K562 (cell line): Measurements from ENCODE around the gene TRUB2. TPM values are rescaled to one million over a fixed set of nuclear protein-coding genes. Genes with fewer than 3 reads are reported as not detected.

Experiments used
- ATAC-seq: fragments of 200-7000 bp; cut with Tn5 transposase; 3 replicates; pipeline ENCODE4 v1.9.1; 2020; ENCODE audit warnings: moderate library complexity
- BruUV-seq: library from RNA; stranded (reverse); fragments of 400-500 nt; replicated peaks from 2 replicates; lab custom pipeline; 2021; lab: Mats Ljungman, UMichigan
- CTCF ChIA-PET: fragments of 300-600 bp; formaldehyde crosslinking; extraction: SDS; loops from one replicate; lab custom pipeline; 2021; ENCODE audit warnings: low intra/inter-chr PET ratio; lab: Yijun Ruan, JAX
- POLR2A ChIA-PET: fragments of 300-600, 350-650 bp; sonication (Branson Sonifier 250); formaldehyde crosslinking; extraction: SDS; loops from one replicate; lab custom pipeline; 2021; ENCODE audit warnings: antibody characterized with exemption, inconsistent platforms; lab: Yijun Ruan, JAX
- DNase-seq, 4 experiments: peaks; one replicate each; pipeline versions ENCODE4 v3.0.0 to v3.0.0-alpha.2; 2011 to 2018; ENCODE audit warnings: low spot score in 3 of 4, mixed read lengths in 3 of 4; ENCODE audit errors: extremely low read depth in 1 of 4
- FAIRE-seq: peaks from 2 replicates; lab custom pipeline; 2011; peaks lifted over from hg19 to GRCh38; lab: Jason Lieb, UNC
- H2AFZ ChIP-seq: 2 replicates; pipeline ENCODE4 v1.6.0; 2011; ENCODE audit warnings: low read depth, low read length, control low read depth, inconsistent platforms
- H3K27ac ChIP-seq: fragments of 200-600 bp; 3 replicates; pipeline ENCODE4 v1.8.0; 2011; ENCODE audit warnings: low read depth, mild to moderate bottlenecking, control low read depth, inconsistent platforms, low read length, moderate library complexity, mixed read lengths; ENCODE audit errors: extremely low read depth
- H3K27me3 ChIP-seq, 2 experiments: fragments of 300-600 bp in 1 of 2; 2 replicates in 1 of 2; 3 replicates in 1 of 2; pipeline versions ENCODE4 v1.6.0 to v1.8.0; 2011; ENCODE audit warnings: inconsistent platforms in 2 of 2, low read length in 2 of 2, mild to moderate bottlenecking in 1 of 2, mixed read lengths in 1 of 2, moderate library complexity in 1 of 2; ENCODE audit not compliant: control insufficient read depth in 2 of 2, insufficient read depth in 2 of 2
- H3K36me3 ChIP-seq: fragments of 300-600 bp; 3 replicates; pipeline ENCODE4 v1.8.0; 2011; ENCODE audit warnings: mild to moderate bottlenecking, low read length, inconsistent platforms; ENCODE audit not compliant: control insufficient read depth, insufficient read depth
- H3K4me1 ChIP-seq, 2 experiments: fragments of 200-600 bp in 1 of 2; replicated peaks in 1 of 2; 2 replicates in 1 of 2; 3 replicates in 1 of 2; pipeline versions ENCODE4 v1.5.1 to v1.8.0; 2011; ENCODE audit warnings: inconsistent platforms in 2 of 2, low read length in 2 of 2, mild to moderate bottlenecking in 1 of 2, mixed read lengths in 1 of 2, moderate library complexity in 1 of 2; ENCODE audit not compliant: control insufficient read depth in 2 of 2, insufficient read depth in 2 of 2
- H3K4me2 ChIP-seq: 2 replicates; pipeline ENCODE4 v1.6.1; 2011; ENCODE audit warnings: low read length, control low read depth, inconsistent platforms, mixed read lengths; ENCODE audit not compliant: insufficient read depth
- H3K4me3 ChIP-seq: fragments of 200-600 bp; sonication (generic), shearing (Covaris generic); 2 replicates; pipeline ENCODE4 v1.5.1; 2016; ENCODE audit warnings: control low read depth, inconsistent platforms
- H3K79me2 ChIP-seq: fragments of 200-600 bp; 3 replicates; pipeline ENCODE4 v1.8.0; 2011; ENCODE audit warnings: low read length, inconsistent platforms; ENCODE audit not compliant: control insufficient read depth, insufficient read depth
- H3K9ac ChIP-seq, 2 experiments: 2 replicates each; pipeline versions ENCODE4 v1.6.0 to v1.6.1; 2011; ENCODE audit warnings: low read depth in 2 of 2, low read length in 2 of 2, control low read depth in 1 of 2, inconsistent platforms in 1 of 2, mild to moderate bottlenecking in 1 of 2, mixed read lengths in 1 of 2; ENCODE audit not compliant: insufficient read depth in 1 of 2
- H3K9me1 ChIP-seq: one replicate; pipeline ENCODE4 v1.6.0; 2011; ENCODE audit warnings: inconsistent platforms, mild to moderate bottlenecking, low read length, moderate library complexity; ENCODE audit not compliant: control insufficient read depth, insufficient read depth
- H3K9me3 ChIP-seq: replicated peaks from 2 replicates; pipeline ENCODE4 v1.5.1; 2011; ENCODE audit warnings: low read depth, low read length, inconsistent platforms; ENCODE audit not compliant: control insufficient read depth, insufficient read depth
- H4K20me1 ChIP-seq: replicated peaks from 2 replicates; pipeline ENCODE4 v1.6.1; 2011; ENCODE audit warnings: low read length, inconsistent platforms, mixed read lengths; ENCODE audit not compliant: control insufficient read depth, insufficient read depth
- CBFA2T3 ChIP-seq: fragments of 450-650 bp; IDR thresholded peaks from 2 replicates; pipeline ENCODE4 v1.6.1; 2017
- FOXO4 ChIP-seq: fragments of 450-650 bp; formaldehyde crosslinking; IDR thresholded peaks from 2 replicates; pipeline ENCODE4 v1.4.0; 2020; ENCODE audit warnings: mild to moderate bottlenecking, moderate library complexity
- KDM2B ChIP-seq: fragments of 250-450 bp; sonication (Bioruptor Pico); IDR thresholded peaks from 2 replicates; pipeline ENCODE4 v1.8.0; 2021; ENCODE audit warnings: mild to moderate bottlenecking, moderate library complexity
- NR0B1 ChIP-seq: fragments of 450-650 bp; IDR thresholded peaks from one replicate; pipeline ENCODE4 v1.6.1; 2018; ENCODE audit warnings: mild to moderate bottlenecking, moderate library complexity; ENCODE audit not compliant: partially characterized antibody
- NR1H2 ChIP-seq: sonication (generic); formaldehyde crosslinking; IDR thresholded peaks from 2 replicates; pipeline ENCODE4 v1.4.0; 2020; ENCODE audit warnings: mild to moderate bottlenecking, missing genetic modification reagents
- POLR2B ChIP-seq: fragments of 450-650 bp; IDR thresholded peaks from 2 replicates; pipeline ENCODE4 v1.6.1; 2018; ENCODE audit warnings: low read depth; ENCODE audit not compliant: partially characterized antibody
- POLR2H ChIP-seq: IDR thresholded peaks from 2 replicates; pipeline ENCODE4 v1.6.1; 2016; ENCODE audit warnings: missing genetic modification characterization, low read depth, mild to moderate bottlenecking, control low read depth, missing compliant biosample characterization, moderate library complexity
- RAD51 ChIP-seq: fragments of 450-650 bp; IDR thresholded peaks from 2 replicates; pipeline ENCODE4 v1.7.1; 2016; ENCODE audit warnings: low read depth, mild to moderate bottlenecking, borderline replicate concordance
- RBFOX2 ChIP-seq: fragments of 200-400 bp; formaldehyde crosslinking; IDR thresholded peaks from 2 replicates; pipeline ENCODE4 v1.6.1; 2017; ENCODE audit warnings: low read depth, mild to moderate bottlenecking, low read length, moderate library complexity
- RBM39 ChIP-seq: fragments of 200-400 bp; formaldehyde crosslinking; optimal IDR thresholded peaks from 2 replicates; pipeline ENCODE3; 2018; ENCODE audit warnings: low read depth, low read length
- ZBED1 ChIP-seq: IDR thresholded peaks from 2 replicates; pipeline ENCODE4 v1.6.1; 2014
- ZNF79 ChIP-seq: fragments of 250-450 bp; sonication (Bioruptor Pico); IDR thresholded peaks from 2 replicates; pipeline ENCODE4 v1.4.0; 2020; ENCODE audit warnings: low read depth, mild to moderate bottlenecking, moderate library complexity
- WGBS: fragments of 100-300 bp; shearing (Covaris generic); methylation state at CpG from one replicate; pipeline ENCODE4 v1.1.6; 2016; ENCODE audit warnings: low coverage, mixed read lengths; ENCODE audit not compliant: insufficient coverage; ENCODE audit errors: missing lambda C conversion rate; 5-methylcytosine and 5-hydroxymethylcytosine counted together
- in situ Hi-C: fragments of 300-500 bp; cut with MboI; formaldehyde crosslinking; loops from 4 replicates; pipeline ENCODE4 v1.15.0; 2018; ENCODE audit warnings: inconsistent platforms, mixed read lengths
- intact Hi-C: fragments of 100-400 bp; cut with micrococcal nuclease; formaldehyde crosslinking; loops from 2 replicates; pipeline ENCODE4 v1.14.2; 2022
- polyA plus RNA-seq, 8 experiments: library from polyadenylated mRNA; depleted of rRNA in 4 of 8; stranded (reverse) in 5 of 8; unstranded in 3 of 8; fragments of >200 nt; fragmentation: Nextera tagmentation in 2 of 8; fragmentation: Illumina TruSeq in 1 of 8; extraction: Ambion mirVana in 2 of 8; extraction: Trizol in 1 of 8; gene quantifications; 2 replicates each; pipeline versions ENCODE4 v1.2.1 to v1.2.3, GENCODE V29; 2011 to 2014; ENCODE audit warnings: inconsistent platforms in 1 of 8, missing spikeins in 1 of 8
- total RNA-seq, 7 experiments: library from RNA; depleted of rRNA in 6 of 7; stranded (reverse); fragments of >200 nt in 6 of 7; fragmentation: Illumina TruSeq in 2 of 7; extraction: Trizol in 2 of 7; gene quantifications; 2 replicates each; pipeline versions ENCODE4 v1.2.1 to v1.2.3, GENCODE V29; 2011 to 2021; ENCODE audit warnings: low replicate concordance in 1 of 7

Gene TRUB2
- total and polyA plus RNA-seq, 9 of the 15 experiments (the other 6 are each of a cell fraction or from before 2014, with no cell fraction given) = 9.3 to 110 (median 63.0) TPM

- BruUV-seq = no TSS peak
- WGBS = 94% methylated on average over 16 of the region's 16 CpGs
- TF ChIP-seq KDM2B (CRISPR knock-in tag) (no peak), POLR2B (no peak), RAD51 (no peak), RBM39 (peak; percentile 4), CBFA2T3 (no peak), NR1H2 (CRISPR knock-in tag) (no peak), ZBED1 (no peak), ZNF79 (CRISPR knock-in tag) (no peak), RBFOX2 (peak; percentile 54), POLR2H (no peak), NR0B1 (no peak), FOXO4 (CRISPR knock-in tag) (no peak)
- TF ChIP-seq, all 486 proteins: peak for 2
- Histone ChIP-seq H3K9me3 (no peaks in the 10 kb centered on the region), H3K4me3 (no peak overlapping the region), H2AFZ (no peak overlapping the region), H3K36me3 (peaks cover 53% of the 10 kb centered on the region), H3K9ac (peak overlapping the region in 1 of 2 experiments; percentile 70; a peak in 2 of 4 replicates), H3K79me2 (no peaks in the 10 kb centered on the region), H3K4me2 (no peak overlapping the region), H4K20me1 (0 out of 2 replicates have a peak, but pooled peaks cover 5% of the 10 kb centered on the region), H3K4me1 (peaks cover 30 to 34% of the 10 kb centered on the region in 2 experiments), H3K9me1 (peaks cover 11% of the 10 kb centered on the region), H3K27ac (no peak overlapping the region; the same call in 2 of the 3 replicates), H3K27me3 (no peaks in the 10 kb centered on the region)
- in situ Hi-C loops = no loop called here
- DNase-seq (no peak), FAIRE-seq (no peak), ATAC-seq (no peak)
- ChIA-PET CTCF (no interaction called here), POLR2A (interaction anchor here (0.5 to 5.1 kb wide), 9 partner anchors 10 to 1398 kb away, joined by 3 to 38 read pairs (median 6); no protein-coding TSS in a partner anchor)
- intact Hi-C loops = no loop called here
Observed at GRCh38 chr9:128309551-128309950, 12.7 kb downstream of the TRUB2 start.
